SHP77 treated with DMSO at 0.1 percent for 48 hours (cell line): ENCODE data around the gene CISD1.
"Not testable (repeated sequence)": the region's sequence is repeated elsewhere in the genome, so short reads cannot be mapped to it uniquely, and the experiment has no call there.

Experiments
- DNase-seq: peaks from one replicate; lab custom pipeline; 2025; lab: John Stamatoyannopoulos, UW

Gene CISD1

GRCh38 chr10:58268946-58269781 lies at the start of gene CISD1:
CISD1 (plus strand) TSS chr10:58269162; CDS start chr10:58269274, 112 bp downstream.
- DNase-seq, result peak; percentile 63

GRCh38 chr10:58219875-58220274 lies 49.1 kb upstream of the CISD1 start:
- no peak for DNase-seq

GRCh38 chr10:58220769-58221451 lies 48.1 kb upstream of the CISD1 start:
- no peak for DNase-seq

- no peak for DNase-seq
These were observed 43.3 kb upstream of the CISD1 start for GRCh38 chr10:58225654-58226053.

GRCh38 chr10:58229856-58230255 lies 39.1 kb upstream of the CISD1 start:
- not testable (repeated sequence) for DNase-seq

GRCh38 chr10:58237014-58237834 lies 31.7 kb upstream of the CISD1 start:
- DNase-seq, result no peak

GRCh38 chr10:58239561-58240169 lies 29.3 kb upstream of the CISD1 start:
- DNase-seq, result no peak

- no peak for DNase-seq
These were observed 28.4 kb upstream of the CISD1 start for GRCh38 chr10:58240531-58240930.

GRCh38 chr10:58241346-58241745 lies 27.6 kb upstream of the CISD1 start:
- DNase-seq, result no peak

- DNase-seq, result no peak
These were observed 25.7 kb upstream of the CISD1 start for GRCh38 chr10:58243269-58243668.

- DNase-seq, result not testable (repeated sequence)
These were observed 25.2 kb upstream of the CISD1 start for GRCh38 chr10:58243801-58244200.

- DNase-seq, result not testable (repeated sequence)
These were observed 24.7 kb upstream of the CISD1 start for GRCh38 chr10:58244242-58244641.

- DNase-seq, result not testable (repeated sequence)
These were observed 24.3 kb upstream of the CISD1 start for GRCh38 chr10:58244666-58245065.

GRCh38 chr10:58253184-58253583 lies 15.8 kb upstream of the CISD1 start:
- DNase-seq, result no peak

GRCh38 chr10:58254644-58255043 lies 14.3 kb upstream of the CISD1 start:
- DNase-seq, result no peak

- DNase-seq, result not testable (repeated sequence)
These were observed 12.8 kb upstream of the CISD1 start for GRCh38 chr10:58256013-58256780.

- no peak for DNase-seq
These were observed 9.8 kb upstream of the CISD1 start for GRCh38 chr10:58258977-58259692.

- DNase-seq, result no peak
These were observed 8.6 kb upstream of the CISD1 start for GRCh38 chr10:58260334-58260733.

- DNase-seq, result no peak
These were observed 6.2 kb upstream of the CISD1 start for GRCh38 chr10:58262766-58263165.

- no peak for DNase-seq
These were observed 4.2 kb upstream of the CISD1 start for GRCh38 chr10:58264780-58265179.

GRCh38 chr10:58265249-58265648 lies 3.7 kb upstream of the CISD1 start:
- no peak for DNase-seq
